VCaP (cell line): ENCODE data around the gene ASTL.

Source experiments
- H3K27ac ChIP-seq: fragments of 450-650 bp; 2 replicates; pipeline ENCODE4 v1.5.1; 2017
- TF ChIP-seq, protein P1 (sequence below): fragments of 450-650 bp; conservative IDR thresholded peaks from 2 replicates; pipeline ENCODE4 v1.5.1; 2017; ENCODE audit warnings: mild to moderate bottlenecking, moderate library complexity

ASTL gene

DNA sequence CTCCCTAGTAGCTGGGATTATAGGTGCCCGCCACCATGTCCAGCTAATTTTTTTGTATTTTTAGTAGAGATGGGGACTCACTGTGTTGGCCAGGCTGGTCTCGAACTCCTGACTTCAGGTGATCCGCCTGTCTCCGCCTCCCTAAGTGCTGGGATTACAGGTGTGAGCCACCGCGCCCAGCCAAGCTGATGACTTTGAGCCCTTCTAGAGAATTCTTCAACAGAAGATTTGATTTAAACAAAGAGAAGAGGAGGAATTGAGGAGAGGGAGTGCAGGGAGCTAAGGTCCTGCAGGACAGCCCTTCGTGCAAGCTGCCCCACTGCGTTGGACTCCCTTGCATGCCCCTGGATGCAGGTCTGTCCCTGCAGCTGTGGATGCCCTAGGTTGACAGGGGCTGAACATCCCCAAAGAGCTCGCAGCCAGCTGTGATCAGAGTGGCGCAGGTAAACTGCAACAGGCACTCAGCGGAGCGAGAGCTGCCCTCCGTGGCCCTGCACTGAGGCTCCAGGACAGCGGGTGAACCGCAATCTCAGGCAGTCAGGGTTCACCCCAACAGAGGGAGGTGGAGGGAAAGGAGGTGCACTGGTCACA is 35.6 kb downstream of the ASTL start:
- TF ChIP-seq, protein P1, sequence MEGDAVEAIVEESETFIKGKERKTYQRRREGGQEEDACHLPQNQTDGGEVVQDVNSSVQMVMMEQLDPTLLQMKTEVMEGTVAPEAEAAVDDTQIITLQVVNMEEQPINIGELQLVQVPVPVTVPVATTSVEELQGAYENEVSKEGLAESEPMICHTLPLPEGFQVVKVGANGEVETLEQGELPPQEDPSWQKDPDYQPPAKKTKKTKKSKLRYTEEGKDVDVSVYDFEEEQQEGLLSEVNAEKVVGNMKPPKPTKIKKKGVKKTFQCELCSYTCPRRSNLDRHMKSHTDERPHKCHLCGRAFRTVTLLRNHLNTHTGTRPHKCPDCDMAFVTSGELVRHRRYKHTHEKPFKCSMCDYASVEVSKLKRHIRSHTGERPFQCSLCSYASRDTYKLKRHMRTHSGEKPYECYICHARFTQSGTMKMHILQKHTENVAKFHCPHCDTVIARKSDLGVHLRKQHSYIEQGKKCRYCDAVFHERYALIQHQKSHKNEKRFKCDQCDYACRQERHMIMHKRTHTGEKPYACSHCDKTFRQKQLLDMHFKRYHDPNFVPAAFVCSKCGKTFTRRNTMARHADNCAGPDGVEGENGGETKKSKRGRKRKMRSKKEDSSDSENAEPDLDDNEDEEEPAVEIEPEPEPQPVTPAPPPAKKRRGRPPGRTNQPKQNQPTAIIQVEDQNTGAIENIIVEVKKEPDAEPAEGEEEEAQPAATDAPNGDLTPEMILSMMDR, result no peak
- no peak overlapping the region for H3K27ac ChIP-seq

DNA sequence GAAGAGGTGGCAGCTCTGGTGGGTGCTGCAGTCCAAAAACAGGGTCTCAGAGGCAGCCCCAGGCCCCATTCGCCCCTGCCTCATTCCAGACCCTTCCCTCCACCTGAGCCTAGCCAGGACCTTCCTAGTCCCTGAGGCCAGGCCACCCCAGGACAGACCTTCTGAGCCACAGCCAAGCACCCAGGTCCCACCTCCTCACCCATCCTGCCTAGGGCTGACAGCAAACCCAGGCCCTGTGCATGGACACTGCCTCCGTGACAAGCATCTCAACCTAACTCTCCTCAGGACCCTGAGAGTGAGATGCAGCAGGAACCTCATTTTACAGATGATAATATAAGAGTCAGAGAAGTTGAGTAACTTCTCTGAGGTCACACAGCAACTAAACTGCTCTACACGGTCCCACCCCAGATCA is 37.4 kb downstream of the ASTL start:
- TF ChIP-seq, protein P1, result no peak
- H3K27ac ChIP-seq, result no peak overlapping the region

DNA sequence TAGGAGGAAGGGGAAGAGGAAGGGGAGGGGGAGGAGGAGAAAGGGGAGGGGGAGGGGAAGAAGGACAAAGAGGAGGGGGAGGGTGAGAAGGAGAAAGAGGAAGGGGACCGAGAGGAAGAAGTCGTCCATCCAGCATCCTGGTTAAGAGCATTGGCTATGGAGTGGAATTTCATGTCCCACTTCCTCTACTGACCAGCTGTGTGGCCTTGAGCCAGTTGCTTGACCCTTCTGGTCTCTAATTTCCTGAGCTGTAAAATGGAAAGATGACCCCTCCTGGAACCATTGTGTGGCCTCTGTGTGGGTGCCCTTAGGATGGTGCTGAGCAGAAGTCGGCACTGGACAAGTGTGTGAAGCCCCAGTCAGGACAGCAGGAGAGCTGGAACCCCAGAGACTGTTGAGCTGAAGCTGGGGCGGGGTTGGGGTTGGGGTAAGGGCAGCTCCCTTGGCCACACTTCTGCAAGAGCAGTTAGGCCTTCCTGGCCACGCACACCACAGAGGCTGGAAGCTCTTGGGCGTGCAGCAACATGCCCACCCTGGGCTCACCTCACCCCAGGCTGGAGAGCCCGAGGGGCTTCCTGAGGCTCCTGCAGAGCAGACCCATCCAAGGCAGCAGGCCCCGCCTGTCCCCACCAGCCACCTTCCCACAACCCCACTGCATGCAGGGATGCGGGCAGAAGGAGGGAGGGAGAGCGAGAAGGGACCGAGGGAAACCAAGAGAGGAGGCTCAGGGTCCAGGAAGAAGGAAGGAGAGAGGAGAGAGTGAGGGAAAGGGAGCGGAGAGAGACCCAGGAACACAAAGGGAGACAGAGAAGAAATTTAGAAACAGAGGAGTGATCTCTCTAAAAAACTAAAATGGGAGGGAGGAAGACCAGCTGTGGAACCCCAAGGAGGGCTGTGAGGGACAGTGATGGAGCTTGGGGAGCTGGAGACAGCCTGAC is 38.2 kb downstream of the ASTL start:
- TF ChIP-seq, protein P1, result no peak
- H3K27ac ChIP-seq, result no peak overlapping the region

DNA sequence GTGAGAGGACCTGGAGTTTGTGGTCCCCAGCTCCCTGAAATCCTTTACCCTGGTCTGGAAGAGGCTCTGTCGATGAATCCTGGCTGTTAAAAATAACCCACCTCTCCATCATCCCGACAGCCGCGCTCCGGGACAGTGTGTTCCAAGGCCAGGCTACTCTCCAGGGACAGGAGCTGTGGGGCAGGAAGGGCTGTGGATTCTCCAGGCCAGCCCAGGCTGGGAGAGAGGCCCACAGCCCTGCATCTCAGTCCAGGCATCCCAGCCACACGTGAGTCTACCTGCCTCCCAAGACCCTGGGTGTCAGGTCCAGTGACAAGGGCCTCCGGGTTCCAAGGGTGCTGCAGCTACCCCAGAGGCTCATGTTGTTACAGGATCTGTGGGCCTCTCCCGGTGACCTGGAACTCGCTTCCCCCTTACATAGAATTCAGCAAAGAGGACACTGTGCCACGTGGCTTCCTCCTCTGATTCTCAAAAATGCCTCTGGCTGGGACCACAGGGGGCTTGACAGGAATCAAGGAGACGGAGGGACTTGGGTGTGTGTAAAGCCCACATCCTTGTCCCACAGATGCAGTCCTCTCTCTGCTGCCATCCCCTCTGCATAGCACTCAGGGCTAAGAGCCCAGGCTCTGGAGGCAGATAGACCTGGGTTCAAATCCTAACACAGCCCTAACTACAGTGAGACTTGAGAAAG is 39.3 kb downstream of the ASTL start:
- H3K27ac ChIP-seq, result no peak overlapping the region
- TF ChIP-seq, protein P1, result no peak

DNA sequence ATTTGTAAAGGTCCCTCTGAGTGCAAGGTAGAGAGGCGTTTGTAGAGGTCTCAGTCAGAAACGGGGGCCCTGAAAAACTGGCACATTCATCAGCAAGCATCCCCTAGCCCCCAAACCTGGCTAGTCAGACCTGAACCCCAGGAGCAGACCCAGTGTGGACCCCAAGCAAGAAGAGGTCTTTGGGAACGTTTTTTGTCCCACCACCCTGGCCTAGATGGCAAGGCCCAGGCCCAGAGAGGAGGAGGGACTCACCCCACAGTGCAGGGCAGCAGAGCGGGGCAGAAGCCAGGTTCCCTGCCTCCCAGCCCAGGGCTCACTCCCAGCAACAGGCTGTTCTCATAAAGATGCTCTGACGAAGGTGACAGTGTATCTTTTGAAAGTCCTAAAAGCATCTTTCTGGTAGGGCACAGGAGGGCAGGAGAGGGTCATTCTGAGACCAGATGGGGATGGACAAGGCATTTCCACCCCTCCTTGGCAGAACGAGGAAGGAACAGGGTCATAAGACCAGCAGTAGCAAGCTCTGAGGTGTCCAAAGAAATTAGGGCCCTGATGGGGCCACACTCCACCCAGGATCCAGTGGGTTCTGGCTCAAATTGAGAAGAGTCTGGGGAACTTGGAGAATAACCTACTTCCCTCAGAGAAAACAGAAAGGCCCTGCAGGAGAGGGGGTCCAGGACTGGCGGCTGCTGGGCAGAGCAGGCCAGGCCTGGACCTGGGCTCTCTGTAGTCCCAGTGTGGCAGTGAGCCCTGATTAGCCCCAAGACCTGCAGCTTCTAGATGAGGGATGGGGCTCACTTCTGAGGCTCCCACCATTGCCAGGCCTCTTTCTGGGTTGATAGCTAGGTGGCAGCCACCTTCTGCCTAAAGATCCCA is 40.1 kb downstream of the ASTL start:
- TF ChIP-seq, protein P1, result no peak

DNA sequence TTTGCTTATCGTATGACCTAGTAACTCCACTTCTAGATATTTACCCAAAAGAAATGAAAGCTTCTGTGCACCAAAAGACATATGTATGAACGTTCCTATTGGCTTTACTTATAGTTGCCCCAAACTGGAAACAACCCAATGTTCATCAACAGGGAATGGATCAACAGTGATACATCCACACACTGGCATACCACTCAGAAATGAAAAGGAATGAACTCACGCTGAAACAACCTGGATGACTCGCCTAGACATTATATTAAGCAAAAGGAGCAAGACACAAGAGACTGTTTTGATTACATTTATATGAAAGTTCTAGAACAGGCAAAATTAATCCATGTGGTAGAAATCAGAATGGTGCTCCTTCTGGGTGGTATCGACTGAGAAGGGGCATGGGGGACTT is 40.9 kb downstream of the ASTL start:
- H3K27ac ChIP-seq, result no peak overlapping the region

More for the DNA sequence above, 40.1 kb downstream of the ASTL start:
- H3K27ac ChIP-seq, result no peak overlapping the region

More for the DNA sequence above, 40.9 kb downstream of the ASTL start:
- TF ChIP-seq, protein P1, result no peak
